Endodermal cell (in vitro differentiated cells): Measurements from ENCODE around the gene PLAAT3. TPM values are rescaled to one million over a fixed set of nuclear protein-coding genes. Genes with fewer than 3 reads are reported as not detected.

Source experiments
- DNase-seq: peaks from one replicate; pipeline ENCODE4 v3.0.0-alpha.2; 2017
- H3K27ac ChIP-seq: 2 replicates; pipeline ENCODE4 v1.5.1; 2013; ENCODE audit warnings: mild to moderate bottlenecking, low read depth, low read length, moderate library complexity
- H3K27me3 ChIP-seq: 2 replicates; pipeline ENCODE4 v1.6.1; 2013; ENCODE audit warnings: mild to moderate bottlenecking, low read length, moderate library complexity; ENCODE audit not compliant: insufficient read depth, control insufficient read depth, poor library complexity, severe bottlenecking
- H3K36me3 ChIP-seq: 2 replicates; pipeline ENCODE4 v1.7.0; 2013; ENCODE audit warnings: mild to moderate bottlenecking, low read length, moderate library complexity; ENCODE audit not compliant: control insufficient read depth, insufficient read depth
- H3K4me1 ChIP-seq: one replicate; pipeline ENCODE4 v1.7.0; 2013; ENCODE audit warnings: low read length; ENCODE audit not compliant: control insufficient read depth, insufficient read depth
- H3K4me3 ChIP-seq: 2 replicates; pipeline ENCODE4 v1.5.1; 2013; ENCODE audit warnings: mild to moderate bottlenecking, low read length, moderate library complexity
- H3K9ac ChIP-seq: 2 replicates; pipeline ENCODE4 v1.6.1; 2013; ENCODE audit warnings: mild to moderate bottlenecking, low read length, moderate library complexity; ENCODE audit not compliant: poor library complexity, severe bottlenecking; ENCODE audit errors: extremely low read depth
- H3K9me3 ChIP-seq: 2 replicates; pipeline ENCODE4 v1.6.1; 2013; ENCODE audit warnings: mild to moderate bottlenecking, low read length, moderate library complexity; ENCODE audit not compliant: control insufficient read depth
- H3K27ac Mint-ChIP-seq: 2 replicates; pipeline ENCODE4 v1.8.0; 2020; ENCODE audit warnings: mixed read lengths
- H3K27me3 Mint-ChIP-seq: 2 replicates; pipeline ENCODE4 v1.8.0; 2021; ENCODE audit warnings: mild to moderate bottlenecking, mixed read lengths; ENCODE audit not compliant: insufficient read depth
- H3K36me3 Mint-ChIP-seq: 2 replicates; pipeline ENCODE4 v1.8.0; 2020; ENCODE audit warnings: low read depth, mixed read lengths
- H3K4me1 Mint-ChIP-seq: 2 replicates; pipeline ENCODE4 v1.8.0; 2020; ENCODE audit warnings: mixed read lengths
- H3K4me3 Mint-ChIP-seq: 2 replicates; pipeline ENCODE4 v1.8.0; 2020; ENCODE audit warnings: mild to moderate bottlenecking, moderate library complexity, mixed read lengths
- H3K9me3 Mint-ChIP-seq: 2 replicates; pipeline ENCODE4 v1.8.0; 2020; ENCODE audit warnings: mild to moderate bottlenecking, mixed read lengths
- WGBS, 2 experiments: methylation state at CpG; one replicate each; pipeline versions ENCODE4 v1.1.5 to v1.1.7; 2013; ENCODE audit warnings: missing lambda C conversion rate in 2 of 2, mixed read lengths in 1 of 2; ENCODE audit not compliant: insufficient coverage in 1 of 2, insufficient read length in 1 of 2; 5-methylcytosine and 5-hydroxymethylcytosine counted together
- total RNA-seq, 2 donors: library from RNA; stranded (reverse); fragmentation: NEBNext Ultra II Directional in 1 of 2; extraction: Animal tissue kit (Norgen Biotek cat#: 25700) in 1 of 2; gene quantifications; 2 replicates in 1 of 2; 3 replicates in 1 of 2; pipeline ENCODE4 v1.2.1, GENCODE V29; 2021
- TF ChIP-seq, protein P1 (sequence below): fragments of 200-600 bp; sonication (generic); conservative IDR thresholded peaks from 2 replicates; pipeline ENCODE4 v1.5.0; 2021; ENCODE audit warnings: antibody characterized with exemption, mild to moderate bottlenecking

Gene PLAAT3
- total RNA-seq, 2 donors from 2014 or later: 33.5 to 45.9 TPM

DNA sequence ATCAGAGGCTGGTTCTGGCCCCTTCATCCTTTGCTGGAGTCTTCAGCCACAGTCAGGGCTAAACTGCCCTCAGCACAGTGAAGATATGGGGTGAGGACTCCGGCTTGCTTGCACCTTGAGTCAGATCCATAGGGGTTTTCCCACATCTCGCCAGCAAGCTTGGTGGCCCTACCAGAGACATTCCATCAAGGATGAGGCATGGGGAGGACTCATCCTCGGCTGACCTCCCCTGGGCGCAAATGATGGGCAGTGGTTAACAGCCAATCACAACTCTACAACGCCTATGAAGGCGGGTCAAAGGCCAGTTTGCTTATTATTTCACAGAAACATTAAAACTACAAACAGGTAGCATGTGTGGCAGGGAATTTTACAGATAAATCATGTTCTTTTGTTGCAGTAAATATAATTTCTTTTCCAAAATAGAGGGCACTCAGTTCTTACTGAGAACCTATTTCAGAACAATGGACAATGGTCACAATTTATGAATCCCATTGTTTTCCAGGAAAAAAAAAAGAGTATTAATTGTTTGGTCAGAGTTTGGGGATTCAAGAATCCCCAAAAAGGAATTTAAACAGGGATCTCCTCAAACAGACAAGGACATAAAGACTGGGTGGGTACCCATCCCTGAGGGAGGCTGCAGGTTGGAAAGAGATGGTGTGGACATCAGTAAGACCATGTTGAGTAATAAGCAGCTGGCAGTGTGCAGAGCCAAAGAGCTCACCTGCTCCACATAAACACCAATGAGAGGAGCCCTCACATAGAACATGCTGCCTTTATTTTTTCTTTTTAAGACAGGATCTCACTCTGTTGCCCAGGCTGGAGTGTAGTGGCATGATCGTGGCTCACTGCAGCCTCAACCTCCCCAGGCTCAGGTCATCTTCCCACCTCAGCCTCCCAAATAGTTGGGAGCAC is 14.8 kb downstream of the PLAAT3 start:
- Histone ChIP-seq H3K27me3 (no peaks in the 10 kb centered on the region), H3K36me3 (peaks cover 5% of the 10 kb centered on the region), H3K4me1 (no peaks in the 10 kb centered on the region), H3K27ac (no peak overlapping the region), H3K9ac (no peak overlapping the region), H3K4me3 (no peak overlapping the region), H3K9me3 (peaks cover 6% of the 10 kb centered on the region)
- H3K27me3 Mint-ChIP-seq: no peaks in the 10 kb centered on the region
- DNase-seq: no peak
- H3K9me3 Mint-ChIP-seq: peaks cover 20% of the 10 kb centered on the region
- WGBS, 2 experiments: 92% methylated on average over 2 to 7 of the region's 7 CpGs
- peaks cover 3% of the 10 kb centered on the region for H3K4me1 Mint-ChIP-seq
- no peak overlapping the region for H3K27ac Mint-ChIP-seq
- H3K4me3 Mint-ChIP-seq: no peak overlapping the region
- TF ChIP-seq, protein P1, sequence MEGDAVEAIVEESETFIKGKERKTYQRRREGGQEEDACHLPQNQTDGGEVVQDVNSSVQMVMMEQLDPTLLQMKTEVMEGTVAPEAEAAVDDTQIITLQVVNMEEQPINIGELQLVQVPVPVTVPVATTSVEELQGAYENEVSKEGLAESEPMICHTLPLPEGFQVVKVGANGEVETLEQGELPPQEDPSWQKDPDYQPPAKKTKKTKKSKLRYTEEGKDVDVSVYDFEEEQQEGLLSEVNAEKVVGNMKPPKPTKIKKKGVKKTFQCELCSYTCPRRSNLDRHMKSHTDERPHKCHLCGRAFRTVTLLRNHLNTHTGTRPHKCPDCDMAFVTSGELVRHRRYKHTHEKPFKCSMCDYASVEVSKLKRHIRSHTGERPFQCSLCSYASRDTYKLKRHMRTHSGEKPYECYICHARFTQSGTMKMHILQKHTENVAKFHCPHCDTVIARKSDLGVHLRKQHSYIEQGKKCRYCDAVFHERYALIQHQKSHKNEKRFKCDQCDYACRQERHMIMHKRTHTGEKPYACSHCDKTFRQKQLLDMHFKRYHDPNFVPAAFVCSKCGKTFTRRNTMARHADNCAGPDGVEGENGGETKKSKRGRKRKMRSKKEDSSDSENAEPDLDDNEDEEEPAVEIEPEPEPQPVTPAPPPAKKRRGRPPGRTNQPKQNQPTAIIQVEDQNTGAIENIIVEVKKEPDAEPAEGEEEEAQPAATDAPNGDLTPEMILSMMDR: no peak
- peaks cover 25% of the 10 kb centered on the region for H3K36me3 Mint-ChIP-seq

DNA sequence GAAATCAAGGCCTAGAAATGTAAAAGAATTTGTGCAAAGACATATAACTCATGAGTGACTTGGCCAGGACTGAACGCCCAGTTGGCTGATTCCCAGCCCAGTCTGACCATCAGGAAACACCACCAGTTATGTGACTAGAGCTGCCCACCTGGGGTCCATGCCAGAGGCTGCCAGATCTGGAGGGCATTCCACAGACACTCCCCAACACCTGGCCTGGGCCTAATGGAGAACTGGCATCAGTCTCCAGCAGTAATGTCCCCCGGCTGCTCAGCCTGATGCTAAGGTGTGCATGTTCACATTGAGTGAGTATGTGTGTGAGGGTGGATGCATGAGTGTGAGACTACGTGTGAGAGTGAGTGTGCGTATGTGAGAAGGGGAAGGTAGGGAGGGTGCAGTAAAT is 15.7 kb downstream of the PLAAT3 start:
- H3K9me3 ChIP-seq: peaks cover 6% of the 10 kb centered on the region
- DNase-seq: no peak
- H3K4me3 ChIP-seq: no peak overlapping the region
- TF ChIP-seq, protein P1: no peak
- no peak overlapping the region for H3K27ac ChIP-seq
- H3K27me3 Mint-ChIP-seq: no peaks in the 10 kb centered on the region
- H3K9ac ChIP-seq: no peak overlapping the region
- no peaks in the 10 kb centered on the region for H3K4me1 ChIP-seq
- H3K4me3 Mint-ChIP-seq: no peak overlapping the region
- H3K27me3 ChIP-seq: no peaks in the 10 kb centered on the region
- H3K27ac Mint-ChIP-seq: no peak overlapping the region
- H3K36me3 Mint-ChIP-seq: peaks cover 25% of the 10 kb centered on the region
- peaks cover 5% of the 10 kb centered on the region for H3K36me3 ChIP-seq
- H3K4me1 Mint-ChIP-seq: peaks cover 3% of the 10 kb centered on the region
- WGBS, 2 experiments: 88 to 89% methylated on average over 1 to 4 of the region's 4 CpGs
- peaks cover 20% of the 10 kb centered on the region for H3K9me3 Mint-ChIP-seq

DNA sequence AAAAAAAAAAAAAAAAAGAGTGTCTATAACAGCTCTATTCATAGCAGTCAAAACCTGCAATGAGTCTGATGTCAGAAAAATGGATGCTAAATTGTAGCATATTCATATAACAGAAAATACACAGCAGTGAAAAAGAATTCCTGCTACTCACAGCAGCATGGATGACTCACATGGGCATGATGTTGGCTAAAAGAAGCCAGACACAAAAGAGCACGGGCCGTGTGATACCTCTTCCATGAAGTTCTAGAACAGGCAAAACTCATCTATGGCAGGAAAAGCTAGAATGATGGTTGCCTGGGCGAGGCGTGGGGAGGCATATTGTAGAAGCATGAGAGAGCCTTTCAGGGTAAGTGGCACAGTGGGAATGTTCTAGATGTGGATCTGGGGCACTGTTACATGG is 18.9 kb downstream of the PLAAT3 start:
- H3K9me3 Mint-ChIP-seq: peaks cover 20% of the 10 kb centered on the region
- peaks cover 37% of the 10 kb centered on the region for H3K36me3 Mint-ChIP-seq
- H3K27ac ChIP-seq: no peak overlapping the region
- H3K4me1 Mint-ChIP-seq: no peaks in the 10 kb centered on the region
- no peaks in the 10 kb centered on the region for H3K27me3 ChIP-seq
- H3K4me3 Mint-ChIP-seq: no peak overlapping the region
- no peaks in the 10 kb centered on the region for H3K4me1 ChIP-seq
- H3K36me3 ChIP-seq: peaks cover 5% of the 10 kb centered on the region
- H3K9me3 ChIP-seq: peaks cover 6% of the 10 kb centered on the region
- TF ChIP-seq, protein P1: no peak
- H3K4me3 ChIP-seq: no peak overlapping the region
- H3K9ac ChIP-seq: no peak overlapping the region
- no peak overlapping the region for H3K27ac Mint-ChIP-seq
- no peaks in the 10 kb centered on the region for H3K27me3 Mint-ChIP-seq
- 85 to 89% methylated on average over 4 of the region's 4 CpGs for WGBS, 2 experiments
- DNase-seq: peak; percentile 7
